Stimulated activated CD8-positive, alpha-beta memory T cell treated with anti-CD3 and anti-CD28 coated beads, Interleukin-2, amount 100 ng/mL, for 1 hour (primary cell): ENCODE data around the gene OTOP1.
"Not testable (repeated sequence)": the region's sequence is repeated elsewhere in the genome, so short reads cannot be mapped to it uniquely, and the experiment has no call there.

ENCODE experiments used
- DNase-seq, 2 donors: peaks; one replicate each; pipeline ENCODE4 v3.0.0-alpha.2; 2020; ENCODE audit warnings: low read depth in 2 of 2

The OTOP1 gene, protein sequence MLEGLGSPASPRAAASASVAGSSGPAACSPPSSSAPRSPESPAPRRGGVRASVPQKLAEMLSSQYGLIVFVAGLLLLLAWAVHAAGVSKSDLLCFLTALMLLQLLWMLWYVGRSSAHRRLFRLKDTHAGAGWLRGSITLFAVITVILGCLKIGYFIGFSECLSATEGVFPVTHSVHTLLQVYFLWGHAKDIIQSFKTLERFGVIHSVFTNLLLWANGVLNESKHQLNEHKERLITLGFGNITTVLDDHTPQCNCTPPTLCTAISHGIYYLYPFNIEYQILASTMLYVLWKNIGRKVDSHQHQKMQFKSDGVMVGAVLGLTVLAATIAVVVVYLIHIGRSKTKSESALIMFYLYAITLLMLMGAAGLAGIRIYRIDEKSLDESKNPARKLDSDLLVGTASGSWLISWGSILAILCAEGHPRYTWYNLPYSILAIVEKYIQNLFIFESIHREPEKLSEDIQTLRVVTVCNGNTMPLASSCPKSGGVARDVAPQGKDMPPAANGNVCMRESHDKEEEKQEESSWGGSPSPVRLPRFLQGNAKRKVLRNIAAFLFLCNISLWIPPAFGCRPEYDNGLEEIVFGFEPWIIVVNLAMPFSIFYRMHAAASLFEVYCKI

DNA sequence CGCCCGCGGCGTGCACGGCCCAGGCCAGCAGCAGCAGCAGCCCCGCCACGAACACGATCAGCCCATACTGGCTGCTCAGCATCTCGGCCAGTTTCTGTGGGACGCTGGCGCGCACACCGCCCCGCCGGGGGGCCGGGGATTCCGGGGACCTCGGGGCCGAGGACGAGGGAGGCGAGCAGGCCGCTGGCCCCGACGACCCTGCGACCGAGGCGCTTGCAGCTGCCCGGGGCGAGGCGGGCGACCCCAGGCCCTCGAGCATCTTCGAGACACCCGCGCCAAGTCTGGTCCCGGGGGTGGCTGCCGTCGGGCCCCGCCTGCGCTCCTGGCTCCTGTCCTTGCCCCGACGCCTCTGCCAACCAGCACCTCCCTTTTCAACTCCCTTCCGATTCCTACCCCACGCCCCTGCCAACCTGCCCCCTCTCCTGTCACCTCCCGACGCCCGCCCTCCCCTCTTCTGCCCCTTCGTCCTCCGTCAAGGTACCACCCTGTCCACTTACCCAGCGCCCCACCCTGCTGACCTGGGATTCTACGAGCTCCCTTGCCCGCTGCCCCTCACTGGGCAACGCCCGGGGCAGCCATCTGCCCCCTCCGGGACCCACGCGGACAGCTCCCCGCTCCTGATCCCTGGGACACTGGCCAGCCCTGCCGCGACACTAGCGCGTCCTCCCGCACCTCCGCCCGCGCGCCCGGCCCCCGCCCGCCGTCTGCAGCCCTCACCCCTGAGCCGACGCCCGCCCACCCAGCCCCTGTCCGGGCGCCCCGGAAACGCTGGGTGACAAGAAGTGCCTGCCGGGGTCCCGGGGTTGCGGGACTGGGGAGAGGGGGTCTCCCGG is at the start of gene OTOP1:
TSS of gene OTOP1 (minus strand) at position 324 of the 833 bp plus-strand sequence. CDS start at position 259, 65 bp downstream.
- no peak for DNase-seq

- no peak for DNase-seq
Measured at GRCh38 chr4:4274226-4274625, 47.5 kb upstream of the OTOP1 start.

GRCh38 chr4:4271912-4272311 is 45.2 kb upstream of the OTOP1 start:
- DNase-seq = no peak

GRCh38 chr4:4270529-4270928 is 43.8 kb upstream of the OTOP1 start:
- no peak for DNase-seq

DNA sequence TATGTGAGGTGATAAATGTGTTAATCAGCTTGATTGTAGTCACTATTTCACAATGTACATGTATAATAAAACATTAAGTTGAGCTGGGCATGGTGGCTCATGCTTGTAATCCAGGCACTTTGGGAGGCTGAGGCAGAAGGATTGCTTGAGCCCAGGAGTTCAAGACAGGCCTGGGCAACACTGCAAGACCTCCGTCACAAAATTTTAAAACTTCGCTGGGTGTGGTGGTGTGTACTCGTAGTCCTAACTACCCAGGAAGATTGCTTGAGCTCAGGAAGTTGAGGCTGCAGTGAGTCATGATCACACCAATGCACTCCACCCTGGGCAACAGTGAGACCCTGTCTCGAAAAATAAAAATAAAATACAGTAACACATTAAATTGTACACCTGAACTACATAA is 43.1 kb upstream of the OTOP1 start:
- no peak for DNase-seq

GRCh38 chr4:4269331-4269731 is 42.6 kb upstream of the OTOP1 start:
- DNase-seq = peak in 1 of 2 donors; percentile 9

DNA sequence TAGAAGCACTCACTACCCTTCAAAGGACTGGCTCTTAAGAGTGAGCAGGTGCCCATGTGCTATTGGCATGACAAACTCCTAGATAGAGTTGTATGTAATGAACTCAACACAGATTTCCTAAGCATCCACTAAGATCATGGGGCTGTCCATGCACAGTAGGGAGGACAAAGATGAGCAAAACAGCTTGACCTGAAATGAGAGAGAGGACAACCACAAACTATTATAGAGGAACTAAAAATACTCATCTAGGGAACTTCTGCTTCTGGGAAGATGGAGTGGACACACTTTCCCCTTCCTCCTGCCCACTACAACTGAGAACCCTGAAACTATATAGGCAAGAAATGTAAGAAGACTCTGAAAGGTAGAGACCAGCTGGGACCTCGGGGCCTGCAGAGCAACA is 42.0 kb upstream of the OTOP1 start:
- no peak for DNase-seq

- DNase-seq = no peak
Measured at GRCh38 chr4:4267981-4268380, 41.3 kb upstream of the OTOP1 start.

GRCh38 chr4:4260185-4260751 is 33.5 kb upstream of the OTOP1 start:
- no peak for DNase-seq

GRCh38 chr4:4259484-4260100 is 32.9 kb upstream of the OTOP1 start:
- DNase-seq = no peak

DNA sequence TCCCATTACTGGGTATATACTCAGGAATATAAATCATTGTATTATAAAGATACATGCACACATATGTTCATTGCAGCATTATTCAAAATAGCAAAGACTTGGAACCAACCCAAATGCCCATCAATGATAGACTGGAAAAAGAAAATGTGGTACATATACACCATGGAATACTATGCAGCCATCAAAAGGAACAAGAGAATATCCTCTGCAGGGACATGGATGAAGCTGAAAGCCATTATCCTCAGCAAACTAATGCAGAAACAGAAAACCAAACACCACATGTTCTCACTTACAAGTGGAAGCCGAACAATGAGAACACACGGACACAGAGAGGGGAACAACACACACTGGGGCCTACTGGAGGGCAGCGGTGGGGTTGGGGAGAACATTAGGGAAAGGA is 31.0 kb upstream of the OTOP1 start:
- DNase-seq = not testable (repeated sequence)

DNA sequence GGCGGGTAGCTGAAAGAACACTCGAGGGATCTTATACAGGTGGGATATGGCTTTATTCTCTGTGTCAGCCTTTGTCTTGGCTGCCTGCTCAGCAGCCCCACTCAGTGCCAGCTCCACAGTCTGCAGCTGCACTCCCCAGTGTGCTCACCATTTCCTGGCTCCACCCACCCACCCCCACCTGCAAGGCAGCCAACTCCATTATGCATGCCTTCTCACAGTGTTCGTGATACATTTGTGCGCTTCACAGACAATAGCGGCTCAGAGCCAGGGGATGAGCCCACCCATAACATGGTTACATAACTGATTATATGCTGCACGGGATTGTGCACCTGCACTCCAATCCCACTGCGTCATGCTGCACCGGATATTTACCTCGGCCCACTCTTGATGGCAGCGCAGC is 30.1 kb upstream of the OTOP1 start:
- no peak for DNase-seq

GRCh38 chr4:4254666-4255065 is 27.9 kb upstream of the OTOP1 start:
- no peak for DNase-seq

GRCh38 chr4:4254199-4254598 is 27.5 kb upstream of the OTOP1 start:
- no peak for DNase-seq

GRCh38 chr4:4249866-4250265 is 23.1 kb upstream of the OTOP1 start:
- DNase-seq = no peak

DNA sequence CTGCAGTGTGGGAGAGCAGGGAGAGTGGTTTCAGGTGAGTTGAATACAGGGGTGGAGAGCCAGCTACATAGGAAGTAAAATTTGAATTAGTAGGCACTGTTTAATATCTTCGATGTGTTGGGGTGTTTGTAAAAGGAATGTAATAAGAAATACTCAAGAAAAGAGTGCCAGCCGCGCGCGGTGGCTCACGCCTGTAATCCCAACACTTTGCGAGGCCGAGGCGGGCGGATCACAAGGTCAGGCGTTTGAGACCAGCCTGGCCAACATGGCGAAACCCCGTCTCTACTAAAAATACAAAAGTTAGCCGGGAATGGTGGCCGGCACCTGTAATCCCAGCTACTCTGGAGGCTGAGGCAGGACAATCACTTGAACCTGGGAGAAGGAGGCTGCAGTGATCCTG is 22.6 kb upstream of the OTOP1 start:
- DNase-seq = not testable (repeated sequence)

DNA sequence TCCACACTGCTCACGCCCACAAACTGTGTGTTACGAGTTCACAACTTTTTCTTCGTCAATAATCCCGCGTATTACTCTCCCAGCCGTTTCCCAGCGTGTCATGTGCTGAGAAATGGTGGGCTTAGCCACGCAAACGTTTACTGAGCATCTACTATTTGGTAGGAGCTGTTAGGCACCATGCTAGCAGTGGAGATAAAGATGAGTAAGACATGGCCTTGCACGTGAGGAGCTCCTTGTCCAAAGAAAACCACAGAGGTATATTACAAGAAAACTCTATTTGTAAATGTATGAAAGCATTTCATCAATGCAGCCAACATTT is 22.1 kb upstream of the OTOP1 start:
- no peak for DNase-seq

- DNase-seq = peak; percentile 82 to 84
Measured at GRCh38 chr4:4248029-4248884, 21.5 kb upstream of the OTOP1 start, which contains the start of gene TMEM128. TSS of gene TMEM128 (minus strand) at chr4:4248223. CDS start at chr4:4248202, 21 bp downstream.

DNA sequence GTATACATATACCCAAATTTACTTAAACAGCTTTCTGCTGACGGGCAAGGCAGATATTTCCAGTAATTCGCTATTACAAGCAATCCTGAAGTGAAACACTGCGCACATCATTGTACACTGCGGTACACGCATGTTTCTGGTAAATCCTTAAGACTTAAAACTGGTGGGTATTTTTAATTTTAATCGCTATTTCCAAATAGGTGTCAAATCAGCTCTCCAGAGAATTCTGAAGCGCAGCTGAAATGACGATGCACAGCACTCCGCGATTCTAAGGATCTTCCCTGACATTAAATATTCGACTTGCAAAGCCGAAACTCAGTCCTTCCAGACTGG is 20.9 kb upstream of the OTOP1 start:
- DNase-seq = no peak

- no peak for DNase-seq
Measured at GRCh38 chr4:4245172-4245571, 18.4 kb upstream of the OTOP1 start.

DNA sequence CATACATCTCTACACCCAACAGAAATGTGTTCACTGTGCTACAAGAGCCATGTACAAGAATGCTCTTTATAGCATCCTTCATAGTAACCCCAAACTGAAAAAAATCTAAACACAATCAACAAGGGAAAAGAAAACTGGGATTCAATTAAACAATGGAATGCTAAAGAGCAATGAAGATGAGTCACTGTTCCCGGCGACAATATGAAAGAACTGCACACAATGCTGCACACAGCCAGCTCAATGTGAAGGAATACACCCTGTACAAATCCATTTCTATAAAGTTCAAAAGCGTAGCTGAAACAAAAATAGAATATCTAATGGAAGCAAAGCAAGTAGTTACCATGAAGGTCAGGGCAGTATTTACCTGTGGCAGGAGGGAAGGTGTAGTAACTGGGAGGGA is 12.8 kb upstream of the OTOP1 start:
- DNase-seq = not testable (repeated sequence)
